K562 (cell line): ENCODE data around the gene ASGR1. TPM values are rescaled to one million over a fixed set of nuclear protein-coding genes. Genes with fewer than 3 reads are reported as not detected.

Source experiments
- CC2D1A ChIP-seq: fragments of 450-650 bp; IDR thresholded peaks from 2 replicates; pipeline ENCODE4 v1.6.1; 2017; ENCODE audit warnings: mild to moderate bottlenecking
- CCAR2 ChIP-seq: fragments of 200-400 bp; formaldehyde crosslinking; IDR thresholded peaks from 2 replicates; pipeline ENCODE4 v1.6.1; 2017; ENCODE audit warnings: mild to moderate bottlenecking, low read depth, low read length
- HDAC8 ChIP-seq: fragments of 450-650 bp; IDR thresholded peaks from 2 replicates; pipeline ENCODE4 v1.6.1; 2016; ENCODE audit warnings: mild to moderate bottlenecking, missing genetic modification characterization, moderate library complexity, missing compliant biosample characterization
- IFI16 ChIP-seq: fragments of 250-450 bp; sonication (Bioruptor Pico); IDR thresholded peaks from 2 replicates; pipeline ENCODE4 v2.1.2; 2022; ENCODE audit warnings: mild to moderate bottlenecking, inconsistent platforms
- MIER1 ChIP-seq: fragments of 450-650 bp; IDR thresholded peaks from 2 replicates; pipeline ENCODE4 v1.6.1; 2016; ENCODE audit warnings: antibody characterized with exemption, mild to moderate bottlenecking, low read depth
- MYC ChIP-seq, 2 experiments: fragments of 250-450 bp in 1 of 2; sonication (Bioruptor Pico) in 1 of 2; IDR thresholded peaks; 2 replicates each; pipeline versions ENCODE4 v1.5.1 to v1.6.1; 2012 to 2021; ENCODE audit warnings: low read depth in 2 of 2, borderline replicate concordance in 1 of 2, improper control_type of control experiment in 1 of 2, low read length in 1 of 2, mild to moderate bottlenecking in 1 of 2, moderate library complexity in 1 of 2
- NONO ChIP-seq, 2 experiments: fragments of 200-400 bp in 1 of 2; fragments of 450-650 bp in 1 of 2; formaldehyde crosslinking in 1 of 2; IDR thresholded peaks; 2 replicates each; pipeline ENCODE4 v1.6.1; 2017; ENCODE audit warnings: low read depth in 2 of 2, mild to moderate bottlenecking in 2 of 2, moderate library complexity in 2 of 2, low read length in 1 of 2
- RBBP5 ChIP-seq: fragments of 200-600 bp; sonication (generic); IDR thresholded peaks from 2 replicates; pipeline ENCODE4 v1.6.1; 2012; ENCODE audit warnings: borderline replicate concordance, mild to moderate bottlenecking, low read length, control low read depth, inconsistent platforms; ENCODE audit not compliant: insufficient read depth, poor library complexity, severe bottlenecking
- RBM39 ChIP-seq: fragments of 200-400 bp; formaldehyde crosslinking; optimal IDR thresholded peaks from 2 replicates; pipeline ENCODE3; 2018; ENCODE audit warnings: low read depth, low read length
- SMC3 ChIP-seq: conservative IDR thresholded peaks from 2 replicates; pipeline ENCODE4 v1.6.1; 2011; ENCODE audit warnings: low read depth, low read length, improper control_type of control experiment; ENCODE audit not compliant: insufficient read depth
- ZC3H8 ChIP-seq: fragments of 450-650 bp; IDR thresholded peaks from 2 replicates; pipeline ENCODE4 v1.6.1; 2017
- ZNF146 ChIP-seq: IDR thresholded peaks from one replicate; pipeline ENCODE4 v1.6.1; 2018; ENCODE audit warnings: missing compliant biosample characterization; ENCODE audit not compliant: unreplicated experiment
- ZNF184 ChIP-seq: sonication (generic); formaldehyde crosslinking; IDR thresholded peaks from 2 replicates; pipeline ENCODE4 v1.5.0; 2020; ENCODE audit warnings: missing genetic modification reagents
- ZNF589 ChIP-seq: fragments of 200-800 bp; sonication (Bioruptor generic); IDR thresholded peaks from 2 replicates; pipeline ENCODE4 v1.6.1; 2016; ENCODE audit warnings: low read depth, missing genetic modification characterization, missing compliant biosample characterization
- ZNF780A ChIP-seq: fragments of 250-450 bp; sonication (Bioruptor Pico); IDR thresholded peaks from 2 replicates; pipeline ENCODE4 v1.5.0; 2021; ENCODE audit warnings: mild to moderate bottlenecking
- ZNF79 ChIP-seq: fragments of 250-450 bp; sonication (Bioruptor Pico); IDR thresholded peaks from 2 replicates; pipeline ENCODE4 v1.4.0; 2020; ENCODE audit warnings: low read depth, mild to moderate bottlenecking, moderate library complexity
- polyA plus RNA-seq, 8 experiments: library from polyadenylated mRNA; depleted of rRNA in 4 of 8; stranded (reverse) in 5 of 8; unstranded in 3 of 8; fragments of >200 nt; fragmentation: Nextera tagmentation in 2 of 8; fragmentation: Illumina TruSeq in 1 of 8; extraction: Ambion mirVana in 2 of 8; extraction: Trizol in 1 of 8; gene quantifications; 2 replicates each; pipeline versions ENCODE4 v1.2.1 to v1.2.3, GENCODE V29; 2011 to 2014; ENCODE audit warnings: inconsistent platforms in 1 of 8, missing spikeins in 1 of 8
- total RNA-seq, 7 experiments: library from RNA; depleted of rRNA in 6 of 7; stranded (reverse); fragments of >200 nt in 6 of 7; fragmentation: Illumina TruSeq in 2 of 7; extraction: Trizol in 2 of 7; gene quantifications; 2 replicates each; pipeline versions ENCODE4 v1.2.1 to v1.2.3, GENCODE V29; 2011 to 2021; ENCODE audit warnings: low replicate concordance in 1 of 7
- TF ChIP-seq, protein P1 (sequence below): fragments of 250-450 bp; sonication (Bioruptor Pico); IDR thresholded peaks from 2 replicates; pipeline ENCODE4 v1.4.0; 2020; ENCODE audit warnings: mild to moderate bottlenecking, moderate library complexity, borderline replicate concordance
- TF ChIP-seq, protein P2 (sequence below), 2 experiments: fragments of 450-650 bp; conservative IDR thresholded peaks; 2 replicates each; pipeline ENCODE4 v1.6.1; 2017; ENCODE audit warnings: mild to moderate bottlenecking in 2 of 2, moderate library complexity in 2 of 2
- TF ChIP-seq, protein P3 (sequence below): fragments of 450-650 bp; formaldehyde crosslinking; IDR thresholded peaks from 2 replicates; pipeline ENCODE4 v1.4.0; 2020; ENCODE audit warnings: mild to moderate bottlenecking, mixed read lengths
- TF ChIP-seq, protein P4 (sequence below): sonication (generic); formaldehyde crosslinking; IDR thresholded peaks from 2 replicates; pipeline ENCODE4 v1.8.1; 2023; ENCODE audit warnings: mild to moderate bottlenecking, missing genetic modification reagents, moderate library complexity

Gene ASGR1
- total and polyA plus RNA-seq, 9 of the 15 experiments (the other 6 are each of a cell fraction or from before 2014, with no cell fraction given) = 0.11 to 1.0 (median 0.64) TPM; not detected in 2

DNA sequence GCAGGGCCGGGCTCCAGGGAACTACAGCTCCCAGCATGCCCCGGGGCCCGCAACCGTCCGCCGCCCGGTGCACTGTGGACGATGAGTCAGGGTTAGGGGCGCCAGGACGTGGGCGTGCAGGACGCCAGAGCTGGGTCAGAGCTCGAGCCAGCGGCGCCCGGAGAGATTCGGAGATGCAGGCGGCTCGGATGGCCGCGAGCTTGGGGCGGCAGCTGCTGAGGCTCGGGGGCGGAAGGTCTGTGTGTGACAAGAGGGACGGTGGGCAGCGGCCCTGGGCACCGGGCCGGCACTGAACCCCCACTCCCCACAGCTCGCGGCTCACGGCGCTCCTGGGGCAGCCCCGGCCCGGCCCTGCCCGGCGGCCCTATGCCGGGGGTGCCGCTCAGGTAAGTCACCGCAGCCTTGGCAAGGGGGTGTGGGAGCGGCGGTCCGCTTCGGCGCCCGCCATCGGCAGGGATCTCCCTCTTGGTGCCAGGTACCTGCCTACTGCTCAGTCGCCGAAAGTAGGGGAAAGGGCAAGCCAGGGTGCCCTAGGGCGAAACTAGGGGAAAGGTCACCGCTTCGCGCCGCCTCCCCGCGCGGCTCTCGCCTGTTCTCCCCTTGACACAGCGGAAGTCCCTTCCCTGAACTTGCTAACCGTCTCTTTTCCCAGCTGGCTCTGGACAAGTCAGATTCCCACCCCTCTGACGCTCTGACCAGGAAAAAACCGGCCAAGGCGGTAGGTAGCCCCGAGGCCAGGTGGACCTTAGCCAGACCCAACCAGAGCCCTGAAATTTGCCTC is 40.8 kb upstream of the ASGR1 start, which contains the start of the genes ACADVL and DLG4 (continued):
- TF ChIP-seq, protein P1, sequence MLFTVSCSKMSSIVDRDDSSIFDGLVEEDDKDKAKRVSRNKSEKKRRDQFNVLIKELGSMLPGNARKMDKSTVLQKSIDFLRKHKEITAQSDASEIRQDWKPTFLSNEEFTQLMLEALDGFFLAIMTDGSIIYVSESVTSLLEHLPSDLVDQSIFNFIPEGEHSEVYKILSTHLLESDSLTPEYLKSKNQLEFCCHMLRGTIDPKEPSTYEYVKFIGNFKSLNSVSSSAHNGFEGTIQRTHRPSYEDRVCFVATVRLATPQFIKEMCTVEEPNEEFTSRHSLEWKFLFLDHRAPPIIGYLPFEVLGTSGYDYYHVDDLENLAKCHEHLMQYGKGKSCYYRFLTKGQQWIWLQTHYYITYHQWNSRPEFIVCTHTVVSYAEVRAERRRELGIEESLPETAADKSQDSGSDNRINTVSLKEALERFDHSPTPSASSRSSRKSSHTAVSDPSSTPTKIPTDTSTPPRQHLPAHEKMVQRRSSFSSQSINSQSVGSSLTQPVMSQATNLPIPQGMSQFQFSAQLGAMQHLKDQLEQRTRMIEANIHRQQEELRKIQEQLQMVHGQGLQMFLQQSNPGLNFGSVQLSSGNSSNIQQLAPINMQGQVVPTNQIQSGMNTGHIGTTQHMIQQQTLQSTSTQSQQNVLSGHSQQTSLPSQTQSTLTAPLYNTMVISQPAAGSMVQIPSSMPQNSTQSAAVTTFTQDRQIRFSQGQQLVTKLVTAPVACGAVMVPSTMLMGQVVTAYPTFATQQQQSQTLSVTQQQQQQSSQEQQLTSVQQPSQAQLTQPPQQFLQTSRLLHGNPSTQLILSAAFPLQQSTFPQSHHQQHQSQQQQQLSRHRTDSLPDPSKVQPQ (CRISPR knock-in tag) = no peak
- no peak for TF ChIP-seq ZNF589 (CRISPR knock-in tag)
- TF ChIP-seq, protein P2, sequence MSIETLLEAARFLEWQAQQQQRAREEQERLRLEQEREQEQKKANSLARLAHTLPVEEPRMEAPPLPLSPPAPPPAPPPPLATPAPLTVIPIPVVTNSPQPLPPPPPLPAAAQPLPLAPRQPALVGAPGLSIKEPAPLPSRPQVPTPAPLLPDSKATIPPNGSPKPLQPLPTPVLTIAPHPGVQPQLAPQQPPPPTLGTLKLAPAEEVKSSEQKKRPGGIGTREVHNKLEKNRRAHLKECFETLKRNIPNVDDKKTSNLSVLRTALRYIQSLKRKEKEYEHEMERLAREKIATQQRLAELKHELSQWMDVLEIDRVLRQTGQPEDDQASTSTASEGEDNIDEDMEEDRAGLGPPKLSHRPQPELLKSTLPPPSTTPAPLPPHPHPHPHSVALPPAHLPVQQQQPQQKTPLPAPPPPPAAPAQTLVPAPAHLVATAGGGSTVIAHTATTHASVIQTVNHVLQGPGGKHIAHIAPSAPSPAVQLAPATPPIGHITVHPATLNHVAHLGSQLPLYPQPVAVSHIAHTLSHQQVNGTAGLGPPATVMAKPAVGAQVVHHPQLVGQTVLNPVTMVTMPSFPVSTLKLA (conservative IDR thresholded peaks at IDR 0.05) = peak; percentile 39 to 51; a peak in 3 of 4 replicates
- no peak for TF ChIP-seq HDAC8 (tag)
- no peak for TF ChIP-seq NONO (IDR thresholded peaks at IDR 0.05; ENCODE audit: low read depth in 2 of 2, low read length in 1 of 2)
- TF ChIP-seq MYC (IDR thresholded peaks at IDR 0.05; ENCODE audit: low read depth, low read length) = peak; percentile 63
- TF ChIP-seq MYC (CRISPR knock-in tag; IDR thresholded peaks at IDR 0.05; ENCODE audit: borderline replicate concordance, low read depth) = no peak
- TF ChIP-seq SMC3 = no peak
- no peak for TF ChIP-seq RBM39
- no peak for TF ChIP-seq ZNF146
- TF ChIP-seq CC2D1A = no peak
- TF ChIP-seq, protein P3, sequence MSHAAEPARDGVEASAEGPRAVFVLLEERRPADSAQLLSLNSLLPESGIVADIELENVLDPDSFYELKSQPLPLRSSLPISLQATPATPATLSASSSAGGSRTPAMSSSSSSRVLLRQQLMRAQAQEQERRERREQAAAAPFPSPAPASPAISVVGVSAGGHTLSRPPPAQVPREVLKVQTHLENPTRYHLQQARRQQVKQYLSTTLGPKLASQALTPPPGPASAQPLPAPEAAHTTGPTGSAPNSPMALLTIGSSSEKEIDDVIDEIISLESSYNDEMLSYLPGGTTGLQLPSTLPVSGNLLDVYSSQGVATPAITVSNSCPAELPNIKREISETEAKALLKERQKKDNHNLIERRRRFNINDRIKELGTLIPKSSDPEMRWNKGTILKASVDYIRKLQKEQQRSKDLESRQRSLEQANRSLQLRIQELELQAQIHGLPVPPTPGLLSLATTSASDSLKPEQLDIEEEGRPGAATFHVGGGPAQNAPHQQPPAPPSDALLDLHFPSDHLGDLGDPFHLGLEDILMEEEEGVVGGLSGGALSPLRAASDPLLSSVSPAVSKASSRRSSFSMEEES = no peak
- TF ChIP-seq RBBP5 = peak; percentile 54
- TF ChIP-seq, protein P4, sequence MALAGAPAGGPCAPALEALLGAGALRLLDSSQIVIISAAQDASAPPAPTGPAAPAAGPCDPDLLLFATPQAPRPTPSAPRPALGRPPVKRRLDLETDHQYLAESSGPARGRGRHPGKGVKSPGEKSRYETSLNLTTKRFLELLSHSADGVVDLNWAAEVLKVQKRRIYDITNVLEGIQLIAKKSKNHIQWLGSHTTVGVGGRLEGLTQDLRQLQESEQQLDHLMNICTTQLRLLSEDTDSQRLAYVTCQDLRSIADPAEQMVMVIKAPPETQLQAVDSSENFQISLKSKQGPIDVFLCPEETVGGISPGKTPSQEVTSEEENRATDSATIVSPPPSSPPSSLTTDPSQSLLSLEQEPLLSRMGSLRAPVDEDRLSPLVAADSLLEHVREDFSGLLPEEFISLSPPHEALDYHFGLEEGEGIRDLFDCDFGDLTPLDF = no peak
- TF ChIP-seq IFI16 = no peak
- TF ChIP-seq ZNF780A = no peak
- no peak for TF ChIP-seq ZNF79 (CRISPR knock-in tag)
- no peak for TF ChIP-seq ZNF184 (CRISPR knock-in tag)
- no peak for TF ChIP-seq ZC3H8
- no peak for TF ChIP-seq CCAR2
- TF ChIP-seq MIER1 = no peak
